Hematopoietic multipotent progenitor cell treated with erythropoietin and hydrocortisone succinate and interleukin-3 and kit ligand, for 6 days (in vitro differentiated cells): Measurements from ENCODE around the gene APH1B.
"Not testable (repeated sequence)": the region's sequence is repeated elsewhere in the genome, so short reads cannot be mapped to it uniquely, and the experiment has no call there.

Source experiments
- DNase-seq: peaks from one replicate; pipeline ENCODE4 v3.0.0-alpha.2; 2015

Gene APH1B

DNA sequence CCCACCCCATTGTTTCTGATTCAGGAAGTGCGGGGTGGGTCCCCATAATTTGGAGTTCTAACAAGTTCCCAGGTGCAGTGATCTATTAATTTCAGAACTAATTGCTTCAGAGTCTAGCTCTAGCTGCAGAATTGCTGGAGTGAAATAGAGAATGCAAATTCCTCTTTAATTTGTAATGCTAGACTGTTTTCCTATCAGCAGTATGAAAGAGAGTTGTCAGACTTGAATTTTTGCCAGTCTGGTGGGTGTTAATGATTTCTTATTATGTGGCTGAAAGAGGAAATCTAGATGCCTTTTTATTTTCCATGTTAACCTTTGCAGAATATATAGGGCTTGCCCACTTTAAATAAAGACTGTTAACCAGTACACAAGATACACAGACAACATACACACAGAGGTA is 23.7 kb downstream of the APH1B start:
- no peak for DNase-seq

DNA sequence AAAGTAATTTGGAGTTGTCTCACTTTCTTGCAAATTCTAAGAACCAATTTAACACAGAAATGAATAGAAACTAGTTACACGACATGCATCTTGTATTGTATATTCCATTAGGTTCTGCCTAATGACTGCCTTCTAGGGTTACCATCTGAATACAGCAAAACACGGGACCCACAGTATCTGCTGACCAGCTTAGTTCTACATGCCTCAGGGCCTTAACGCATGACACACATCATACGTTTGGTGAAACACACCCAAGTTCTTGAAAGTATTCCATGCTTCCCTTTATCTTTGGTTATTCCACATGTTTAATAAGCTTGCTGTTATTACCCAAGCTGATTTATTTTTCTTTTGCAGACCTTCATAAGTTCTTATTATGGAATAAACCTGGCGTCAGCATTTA is 27.9 kb downstream of the APH1B start:
- DNase-seq, result no peak

DNA sequence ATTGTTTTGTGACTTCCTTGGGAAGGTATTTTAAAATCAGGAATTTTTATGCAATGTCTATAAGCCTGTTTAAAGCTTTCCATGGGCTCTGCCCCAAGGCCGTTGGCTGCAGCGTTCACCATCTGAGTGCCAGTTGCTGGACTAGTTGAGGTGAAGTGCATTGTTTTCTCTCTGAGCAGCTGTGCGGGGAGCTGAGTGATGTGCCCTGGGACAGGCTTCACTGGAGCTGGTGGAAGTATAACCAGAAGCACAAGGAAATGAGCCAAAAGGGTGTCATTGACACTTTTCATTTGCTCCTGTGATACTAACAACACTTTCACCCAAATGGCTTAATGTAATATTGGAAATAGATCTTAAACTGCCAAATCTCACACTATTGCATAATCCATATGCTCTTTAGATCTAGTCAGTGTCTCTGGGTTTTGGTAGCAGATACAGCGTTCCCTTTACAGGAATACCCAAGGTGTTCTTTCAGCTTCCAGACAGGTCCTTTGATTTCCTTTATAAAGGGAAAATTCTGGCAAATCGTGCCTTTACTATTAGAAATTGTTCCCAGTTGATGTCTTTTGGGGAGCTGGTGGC is 29.2 kb downstream of the APH1B start:
- DNase-seq, result no peak

DNA sequence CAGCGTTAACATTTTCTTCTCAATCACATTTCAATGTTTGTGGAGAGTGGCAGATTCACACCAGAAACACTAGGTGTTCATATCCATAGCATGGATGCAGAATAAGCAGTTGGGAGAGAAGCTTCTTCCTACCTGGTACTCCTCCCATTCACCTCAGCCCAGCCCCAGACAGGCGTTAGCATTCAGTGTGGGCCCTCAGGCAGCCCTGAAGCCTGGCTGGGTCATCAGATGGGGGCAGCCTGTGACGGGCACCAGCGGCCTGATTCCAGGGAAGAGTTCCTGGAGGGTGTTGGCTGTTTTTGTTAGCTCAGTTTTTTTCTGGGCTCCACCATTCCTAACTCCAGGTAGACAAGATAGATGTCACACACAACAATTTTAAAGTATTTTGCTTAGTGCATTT is 31.1 kb downstream of the APH1B start:
- no peak for DNase-seq

DNA sequence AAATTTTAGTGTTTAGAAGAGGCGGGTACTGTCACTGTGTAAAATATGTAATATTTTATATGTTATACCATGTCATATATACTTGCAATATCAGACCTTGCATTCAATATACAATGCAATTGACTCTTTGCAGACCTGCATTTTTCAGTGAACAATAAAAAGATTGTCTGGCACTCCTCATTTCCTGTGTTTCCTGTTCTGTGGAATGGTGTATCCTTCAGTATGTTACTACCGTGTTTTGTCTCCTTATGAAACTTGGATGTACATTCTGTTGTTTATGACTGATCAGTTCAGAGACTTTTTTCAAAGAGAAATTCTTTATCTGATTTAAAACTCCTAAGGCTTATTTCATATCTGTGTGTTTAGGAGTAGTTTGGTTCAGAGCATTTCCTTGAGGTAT is 31.5 kb downstream of the APH1B start:
- DNase-seq, result no peak

DNA sequence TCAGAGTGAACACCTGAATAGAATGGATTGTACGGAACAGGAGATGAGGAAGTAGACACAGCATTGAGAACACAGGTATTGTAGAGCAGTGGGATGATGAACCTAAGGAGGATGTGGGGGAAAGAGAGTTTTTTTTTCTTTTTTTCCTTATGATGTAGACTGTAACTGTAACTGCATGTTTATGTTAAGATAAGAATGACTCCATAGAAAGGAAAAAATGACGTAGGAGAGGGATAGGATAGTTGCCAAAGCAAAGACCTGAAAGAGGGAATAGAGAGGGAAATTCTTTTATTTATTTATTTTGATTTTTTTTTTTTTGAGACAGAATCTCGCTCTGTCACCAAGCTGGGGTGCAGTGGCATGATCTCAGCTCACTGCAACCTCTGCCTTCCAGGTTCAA is 33.2 kb downstream of the APH1B start:
- no peak for DNase-seq

DNA sequence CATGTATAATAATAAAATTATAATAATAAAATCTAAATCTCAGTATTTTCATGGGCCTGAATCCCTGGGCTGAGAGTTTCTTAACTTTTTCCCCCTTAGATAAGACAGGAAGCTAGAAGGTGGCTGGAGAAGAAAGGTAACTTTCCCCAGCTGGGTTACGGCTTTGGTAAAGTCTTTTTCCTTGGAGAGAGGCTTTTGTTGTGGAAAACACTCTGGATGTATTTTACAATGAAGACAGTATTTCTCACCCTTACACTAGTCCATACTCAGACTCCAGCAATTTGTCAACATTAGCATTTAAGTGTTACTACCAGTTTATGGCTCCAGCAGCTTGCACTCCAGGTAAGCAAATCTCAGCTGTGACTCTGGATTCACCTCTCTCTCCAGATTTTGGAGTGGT is 34.9 kb downstream of the APH1B start:
- DNase-seq, result no peak

DNA sequence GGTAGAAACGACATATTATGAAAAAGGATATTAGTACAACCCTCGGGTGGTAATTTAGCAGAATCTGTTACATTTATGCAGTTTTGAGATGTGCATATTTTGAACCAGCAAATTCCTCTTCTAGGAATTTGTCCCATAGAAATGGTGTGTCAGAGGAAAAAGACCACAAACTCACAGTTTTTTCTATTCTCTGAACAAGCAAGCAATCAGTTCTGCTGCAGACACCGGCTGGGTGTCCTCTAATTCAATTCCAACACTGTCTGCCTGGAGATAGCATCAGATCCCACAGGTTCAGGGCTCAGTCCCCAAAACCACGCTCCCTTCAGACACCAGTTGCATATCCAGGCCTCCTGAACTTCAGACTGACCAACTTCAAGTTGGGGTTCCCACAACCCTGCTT is 36.4 kb downstream of the APH1B start:
- DNase-seq, result no peak

DNA sequence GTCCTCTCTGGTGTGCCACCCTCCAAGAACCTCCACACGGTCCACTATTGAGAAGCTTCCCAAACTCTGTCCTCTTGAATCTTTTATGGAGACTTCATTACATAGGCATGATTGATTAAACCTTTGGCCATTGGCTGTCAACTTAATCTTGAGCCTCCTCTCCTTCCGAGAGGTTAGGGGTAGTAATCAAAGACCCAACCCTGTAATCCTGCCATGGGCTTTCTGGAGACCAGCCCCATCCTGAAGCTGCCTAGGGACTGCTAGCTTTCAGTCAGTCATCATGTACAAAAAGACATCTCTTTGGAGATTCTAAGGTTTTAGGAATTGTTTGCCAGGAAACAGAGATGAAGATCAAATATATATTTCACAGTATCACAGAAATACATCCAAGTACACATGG is 37.0 kb downstream of the APH1B start:
- no peak for DNase-seq

DNA sequence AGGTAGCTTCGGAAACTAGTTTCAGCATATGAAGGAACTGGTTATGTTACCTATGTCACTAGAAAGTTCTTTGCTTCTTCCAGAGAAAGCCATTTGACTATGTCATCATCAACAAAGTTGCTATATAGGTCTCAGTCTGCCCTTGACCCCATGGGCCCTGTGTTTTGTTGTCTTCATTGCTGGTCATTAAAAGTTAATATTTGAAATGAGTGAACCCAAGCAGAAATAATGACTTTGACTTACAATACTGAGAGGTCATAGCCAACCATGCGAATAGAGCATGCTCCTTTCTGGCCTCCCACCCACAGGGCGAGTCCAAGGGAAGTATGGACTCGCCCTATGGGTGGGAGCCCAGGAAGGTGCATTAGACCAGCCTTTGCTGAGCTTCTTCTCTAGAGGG is 40.9 kb downstream of the APH1B start:
- DNase-seq, result no peak

DNA sequence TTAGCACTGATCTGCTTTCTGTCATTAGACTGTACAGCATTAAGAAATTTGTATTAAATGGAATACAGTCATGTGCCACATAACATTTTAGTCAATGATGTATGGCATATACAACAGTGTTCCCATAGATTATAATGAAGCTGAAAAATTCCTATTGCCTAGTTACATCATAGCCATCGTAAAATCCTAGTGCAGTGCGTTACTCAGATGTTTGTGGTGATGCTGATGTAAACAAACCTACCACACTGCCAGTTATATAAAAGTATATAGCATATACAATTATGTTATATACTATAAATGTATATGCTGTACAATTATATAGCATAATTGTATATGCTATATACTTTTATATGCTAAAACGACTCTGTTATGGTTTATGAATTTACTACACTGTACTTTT is 41.7 kb downstream of the APH1B start:
- DNase-seq, result no peak

DNA sequence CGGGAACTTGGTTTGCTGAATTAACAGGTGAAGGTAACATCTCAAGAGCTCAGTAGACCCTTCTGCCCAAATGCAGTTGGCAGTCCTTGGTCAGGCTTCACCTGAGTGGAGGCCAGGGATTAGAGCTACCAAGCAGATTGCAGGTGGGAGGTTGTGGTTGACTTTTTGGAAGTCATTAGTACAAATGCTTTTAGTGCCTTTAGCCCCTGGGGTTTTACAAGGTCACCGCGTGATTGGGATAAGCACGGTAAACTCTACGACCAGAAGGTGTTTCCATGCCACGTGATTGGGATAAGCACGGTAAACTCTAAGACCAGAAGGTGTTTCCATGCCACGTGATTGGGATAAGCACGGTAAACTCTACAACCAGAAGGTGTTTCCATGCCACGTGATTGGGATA is 43.0 kb downstream of the APH1B start:
- DNase-seq, result not testable (repeated sequence)

DNA sequence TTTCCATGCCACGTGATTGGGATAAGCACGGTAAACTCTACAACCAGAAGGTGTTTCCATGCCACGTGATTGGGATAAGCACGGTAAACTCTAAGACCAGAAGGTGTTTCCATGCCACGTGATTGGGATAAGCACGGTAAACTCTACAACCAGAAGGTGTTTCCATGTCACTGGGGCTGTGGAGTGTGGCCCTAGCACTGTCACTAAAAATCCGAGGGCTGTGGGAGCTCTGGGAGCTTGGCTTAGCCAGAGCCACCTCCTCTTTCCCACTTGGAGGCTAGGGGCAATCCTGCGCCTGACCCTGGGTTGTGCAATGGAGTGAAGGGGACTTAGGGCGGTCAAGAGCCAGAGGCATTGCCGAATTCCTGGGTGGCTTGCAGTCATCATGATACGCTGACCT is 43.6 kb downstream of the APH1B start:
- DNase-seq, result not testable (repeated sequence)

DNA sequence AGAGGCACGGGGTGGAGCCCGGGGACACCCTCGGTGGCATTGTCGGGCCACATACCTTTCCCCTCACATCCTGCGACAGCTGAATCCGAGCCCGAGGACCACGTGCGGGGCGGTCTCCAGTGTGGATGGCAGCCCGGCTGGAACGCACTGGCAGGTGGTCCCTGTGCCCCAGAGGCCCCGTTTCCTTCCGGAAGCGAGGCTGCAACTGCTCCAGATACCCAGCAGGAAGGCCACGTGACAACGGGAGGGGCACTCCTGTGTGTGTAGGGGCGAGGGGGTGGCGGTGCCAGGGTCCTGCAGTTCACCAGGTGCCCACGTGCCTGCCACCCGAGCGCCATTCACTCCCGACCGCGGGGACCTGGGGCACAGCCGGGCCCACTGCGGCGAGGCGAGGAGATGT is 44.1 kb downstream of the APH1B start:
- no peak for DNase-seq

DNA sequence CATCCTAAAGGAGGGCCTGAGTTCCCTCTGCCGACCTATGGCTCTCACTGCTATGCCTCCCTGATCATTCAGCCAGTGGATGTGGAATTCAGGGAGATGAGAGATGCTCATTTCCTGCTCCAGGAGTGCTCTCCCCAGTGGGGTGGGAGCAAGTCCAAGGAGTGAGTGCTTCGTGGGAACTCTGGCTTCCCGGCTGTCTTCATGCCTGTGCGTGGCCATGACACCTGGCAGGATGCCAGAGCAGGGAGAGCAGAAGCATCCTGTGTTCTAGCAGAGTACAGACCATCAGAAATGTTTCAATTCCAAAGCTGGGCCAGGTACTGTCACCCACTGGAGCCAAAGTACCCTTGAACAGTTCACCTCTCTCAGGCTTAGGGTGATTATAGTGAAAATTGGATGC is 45.1 kb downstream of the APH1B start:
- DNase-seq, result no peak

DNA sequence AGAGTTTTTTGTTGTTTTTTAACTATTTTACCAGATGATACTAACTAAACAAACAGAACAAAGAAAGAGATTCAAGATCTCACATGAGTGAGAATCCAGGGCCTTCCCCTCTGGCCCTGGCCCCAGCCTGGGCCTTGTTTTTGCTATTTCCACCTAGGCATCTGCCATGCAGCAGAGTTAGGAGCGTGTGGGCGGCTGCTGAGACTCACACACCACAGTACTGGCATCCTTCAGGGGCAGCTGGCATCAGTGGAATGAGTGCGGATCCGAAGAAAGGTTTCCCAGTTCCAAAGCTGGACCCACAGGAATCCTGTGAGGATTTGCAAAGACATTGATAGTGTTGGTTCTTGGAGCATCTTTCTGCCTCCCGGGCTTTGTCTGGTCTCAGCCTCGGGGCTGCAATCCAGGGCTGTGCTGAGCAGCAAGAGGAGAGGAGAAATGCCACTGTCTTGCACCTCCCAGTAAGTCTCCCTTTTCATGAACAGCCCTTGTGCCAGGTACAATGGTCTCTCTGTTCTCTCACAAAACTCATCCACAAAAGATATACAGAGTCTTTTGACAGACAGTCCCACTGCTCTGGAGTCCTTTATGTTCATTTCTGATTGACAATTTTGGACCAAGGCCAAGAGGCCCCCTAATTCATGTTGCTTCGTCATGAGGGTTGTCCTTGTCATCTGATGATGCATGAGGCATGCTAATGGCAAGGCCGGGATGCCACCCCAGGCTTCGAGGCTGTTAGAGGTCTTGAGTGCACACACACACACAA is 46.6 kb downstream of the APH1B start:
- DNase-seq, result no peak

DNA sequence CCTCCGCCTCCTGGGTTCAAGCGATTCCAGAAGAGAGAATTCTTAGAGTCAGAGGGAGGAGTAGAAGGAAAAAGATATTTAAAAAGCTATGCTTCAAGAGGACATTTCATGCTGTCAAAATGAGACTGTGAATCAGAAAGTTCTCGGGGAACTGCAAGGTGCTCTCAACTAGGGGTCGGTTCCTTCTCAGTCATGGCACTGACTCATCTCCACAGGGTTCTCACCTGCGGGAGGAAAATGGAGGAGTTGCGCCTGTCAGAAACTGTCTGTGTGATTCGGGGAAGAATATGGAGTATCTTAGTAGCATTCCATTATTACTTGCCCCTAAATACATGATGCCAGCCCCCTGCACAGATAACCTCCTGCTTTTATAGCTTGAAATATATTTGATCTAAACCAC is 47.4 kb downstream of the APH1B start:
- no peak for DNase-seq

DNA sequence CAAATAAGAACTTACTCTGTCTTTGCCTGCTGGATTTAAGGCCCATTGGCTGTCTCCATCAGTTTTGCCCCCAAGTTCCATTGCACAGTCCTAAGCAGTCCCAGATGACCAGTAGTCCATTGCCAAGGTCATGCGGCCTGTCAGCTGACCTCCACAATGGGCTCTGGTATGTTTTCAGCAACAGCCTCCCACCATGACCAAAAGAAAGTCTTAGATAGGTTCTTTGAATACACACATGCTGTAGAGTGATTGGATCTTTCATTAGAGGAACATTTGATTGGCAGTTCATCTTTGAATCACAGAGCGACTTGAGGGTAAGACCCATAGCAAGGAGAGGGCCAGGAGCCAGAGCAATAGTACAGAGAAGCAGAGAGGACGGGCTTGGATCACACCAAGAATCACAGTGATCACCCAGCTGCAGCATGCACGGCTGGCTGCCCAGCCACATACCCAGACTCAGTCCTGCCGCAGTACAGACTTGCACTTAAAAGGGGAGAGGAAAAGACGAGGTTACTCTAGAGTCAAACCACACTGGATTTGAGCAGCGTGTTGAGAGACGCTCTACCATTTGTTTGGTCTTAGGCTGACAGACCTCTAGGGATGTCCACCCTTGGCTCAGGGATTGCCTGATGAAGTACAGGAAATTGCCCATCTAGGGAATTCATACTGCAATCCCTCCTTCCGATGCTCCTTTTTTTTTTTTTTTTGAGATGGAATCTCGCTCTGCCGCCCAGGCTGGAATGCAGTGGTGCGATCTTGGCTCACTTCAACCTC is 50.4 kb downstream of the APH1B start:
- DNase-seq, result no peak

DNA sequence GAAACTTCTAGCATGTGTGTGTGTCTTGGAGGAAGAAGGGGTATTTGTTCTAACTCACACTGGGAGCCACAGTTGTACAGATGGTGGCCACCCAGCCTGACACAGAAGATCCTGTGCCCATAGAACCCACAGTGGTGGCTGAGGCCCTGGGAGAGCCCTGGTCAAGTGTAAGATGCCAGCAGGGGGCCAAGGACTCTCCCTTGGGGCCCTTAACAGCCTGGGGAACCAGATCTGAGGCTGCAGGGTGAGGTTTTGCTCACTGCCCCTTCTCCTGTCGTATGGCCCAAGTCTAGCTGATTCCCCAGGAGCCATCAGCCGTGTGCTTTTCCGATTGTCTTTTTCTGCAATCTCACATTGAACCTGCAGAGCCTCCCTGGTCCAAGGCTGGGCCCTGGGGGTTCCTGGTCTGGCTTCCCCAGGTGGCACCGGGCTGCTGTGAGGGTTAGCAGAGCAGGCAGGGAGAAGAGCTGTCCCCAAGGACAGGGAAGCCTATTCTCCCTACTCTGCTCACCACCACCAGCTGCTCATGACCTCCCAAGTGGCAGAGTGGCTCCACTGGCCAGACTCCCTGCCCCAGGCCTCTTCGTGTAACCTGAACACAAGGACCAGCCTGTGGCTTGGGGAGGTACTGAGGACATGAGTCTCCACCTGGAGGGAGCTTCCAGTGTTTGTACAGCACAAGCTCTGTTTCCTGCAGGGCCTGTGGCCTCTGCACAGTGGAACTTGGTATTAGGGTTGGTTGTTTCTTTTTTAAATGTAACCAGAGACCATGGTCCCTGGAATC is 52.4 kb downstream of the APH1B start:
- no peak for DNase-seq

DNA sequence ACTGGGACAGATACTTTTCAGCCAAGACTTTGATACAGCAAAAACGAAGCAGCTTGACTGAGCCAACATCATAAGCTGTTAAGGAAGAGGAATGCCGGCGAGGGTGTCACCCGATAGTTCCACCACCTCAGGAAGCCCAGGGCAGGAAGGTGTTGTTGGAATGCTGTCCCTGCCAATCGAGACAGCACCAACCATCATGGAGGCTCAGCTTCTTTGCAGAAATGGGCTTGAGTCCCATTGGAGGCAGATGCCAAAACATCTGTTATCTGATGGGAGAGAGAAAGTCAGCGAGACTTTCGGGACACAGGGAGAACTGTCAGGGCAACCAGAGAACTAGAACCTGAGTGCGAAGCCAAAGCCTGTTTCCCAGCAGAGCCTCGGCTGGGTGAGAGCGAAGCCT is 53.5 kb downstream of the APH1B start:
- DNase-seq, result no peak

DNA sequence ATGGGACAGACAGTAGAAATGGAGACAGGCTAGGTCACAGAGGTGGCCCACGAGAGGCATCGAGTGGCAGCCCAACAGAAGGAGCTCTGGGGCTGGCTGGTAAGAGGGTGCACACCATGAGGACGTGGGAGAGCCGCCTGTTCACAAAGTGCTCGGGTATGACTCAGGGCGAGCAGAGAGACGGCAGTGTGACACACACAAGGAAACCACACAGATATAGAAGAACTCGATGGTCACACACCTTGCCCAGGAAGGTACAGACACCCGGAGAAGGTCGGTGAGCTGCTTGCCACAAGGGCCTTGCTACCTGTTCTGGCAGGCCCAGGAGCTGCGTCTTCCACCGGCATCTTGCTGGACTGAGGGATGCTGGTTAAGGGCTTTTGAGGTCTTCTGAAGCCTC is 54.1 kb downstream of the APH1B start:
- no peak for DNase-seq

DNA sequence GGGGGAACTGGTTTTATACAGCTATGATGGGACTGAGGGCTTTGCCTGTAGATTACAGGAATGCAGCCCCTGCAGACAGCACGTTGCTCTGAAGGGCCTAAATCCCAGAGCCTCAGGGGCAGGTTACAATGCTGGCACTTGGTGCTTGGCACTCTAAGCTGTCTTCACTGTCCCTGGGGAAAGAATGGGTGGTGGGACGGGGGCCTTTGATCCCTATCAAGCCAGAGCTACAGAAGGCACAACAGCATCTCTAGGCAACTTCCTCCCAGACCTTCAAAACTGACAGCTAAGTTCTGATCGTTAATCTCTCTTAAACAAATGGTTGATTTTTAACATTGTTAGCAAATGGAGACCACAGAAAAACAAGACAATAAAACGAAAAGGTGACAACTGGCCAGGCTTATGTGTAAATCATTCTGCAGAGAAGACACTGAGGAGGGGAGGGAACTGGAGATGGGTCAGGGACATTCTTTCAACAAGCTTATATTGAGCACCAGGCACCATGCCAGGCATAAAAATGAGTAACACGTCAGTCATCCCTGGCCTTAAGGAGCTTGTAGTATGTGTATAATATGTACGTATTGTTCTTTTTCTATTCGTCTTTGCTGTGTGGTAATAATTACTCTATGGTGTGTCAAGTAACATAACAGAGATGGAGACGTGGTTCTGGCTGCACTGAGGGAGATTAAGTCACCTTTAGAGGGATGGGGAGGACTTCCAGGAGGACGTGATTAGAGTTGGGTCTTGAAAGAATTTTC is 55.1 kb downstream of the APH1B start:
- DNase-seq, result peak; percentile 10

DNA sequence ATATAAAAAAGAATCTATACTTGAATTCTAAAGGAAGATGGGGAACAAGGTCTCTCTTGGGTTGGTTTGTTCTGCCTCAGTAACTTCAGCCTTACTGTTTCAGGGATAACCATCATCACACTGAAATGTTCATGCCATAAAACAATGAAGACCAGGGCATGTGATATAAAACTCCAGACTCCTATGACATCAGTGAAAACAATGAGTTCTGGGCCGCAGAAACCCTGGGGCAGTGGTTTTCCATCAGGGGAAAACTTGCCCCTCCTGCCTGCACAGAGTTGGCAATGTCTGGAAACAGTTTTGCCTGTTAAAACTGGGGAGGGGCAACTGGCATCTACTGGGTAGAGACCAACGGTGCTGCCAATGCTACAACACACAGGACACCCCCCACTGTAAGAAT is 57.4 kb downstream of the APH1B start:
- no peak for DNase-seq
